GM18499 (cell line): ENCODE measurements around the gene ARHGAP23.

Source experiments
- ATAC-seq: cut with Tn5 transposase; IDR thresholded peaks from one replicate; pipeline ENCODE4 v1.9.1; 2021; ENCODE audit warnings: moderate number of reproducible peaks; ENCODE audit not compliant: insufficient read depth, unreplicated experiment

The ARHGAP23 gene

DNA sequence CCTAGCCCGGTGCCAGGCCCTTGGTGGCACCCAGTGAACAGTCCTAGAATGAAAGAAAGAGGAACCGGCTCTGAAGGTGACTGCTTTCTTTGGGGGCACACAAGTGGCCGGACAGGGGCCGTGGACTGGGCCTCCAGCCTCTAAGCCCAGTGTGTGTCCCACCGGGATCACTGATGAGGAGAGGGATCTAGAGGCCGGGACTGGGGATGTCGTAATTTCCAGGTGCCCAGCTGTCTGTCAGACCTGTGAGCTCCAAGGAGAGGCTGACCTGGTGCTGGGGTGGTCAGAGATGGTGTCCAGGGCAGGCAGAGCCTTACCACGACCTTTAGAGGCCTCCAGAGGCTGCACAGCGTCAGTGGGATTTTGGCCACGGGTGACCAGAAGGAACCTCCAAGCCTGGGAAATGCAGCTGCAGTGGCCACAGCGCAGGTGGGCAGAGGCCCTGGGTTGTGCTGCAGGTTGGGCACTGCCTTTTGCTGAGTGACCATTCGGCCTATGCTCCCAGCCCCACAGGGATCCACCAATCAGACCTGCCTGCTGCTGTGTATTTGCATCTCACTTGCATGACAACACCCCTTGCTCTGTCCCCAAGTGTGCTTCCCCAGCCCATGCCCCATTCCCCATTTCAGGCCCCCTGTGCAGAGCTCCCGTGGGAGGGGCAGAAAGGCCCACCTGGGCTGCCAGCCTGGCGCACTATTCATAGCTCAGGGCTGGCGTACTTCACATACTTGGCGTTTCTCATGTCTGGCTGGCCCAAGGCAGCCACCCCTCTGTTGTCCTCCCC is 12.5 kb downstream of the ARHGAP23 start:
- ATAC-seq = no peak

- no peak for ATAC-seq
These were observed 13.3 kb downstream of the ARHGAP23 start for GRCh38 chr17:38441429-38442061.

DNA sequence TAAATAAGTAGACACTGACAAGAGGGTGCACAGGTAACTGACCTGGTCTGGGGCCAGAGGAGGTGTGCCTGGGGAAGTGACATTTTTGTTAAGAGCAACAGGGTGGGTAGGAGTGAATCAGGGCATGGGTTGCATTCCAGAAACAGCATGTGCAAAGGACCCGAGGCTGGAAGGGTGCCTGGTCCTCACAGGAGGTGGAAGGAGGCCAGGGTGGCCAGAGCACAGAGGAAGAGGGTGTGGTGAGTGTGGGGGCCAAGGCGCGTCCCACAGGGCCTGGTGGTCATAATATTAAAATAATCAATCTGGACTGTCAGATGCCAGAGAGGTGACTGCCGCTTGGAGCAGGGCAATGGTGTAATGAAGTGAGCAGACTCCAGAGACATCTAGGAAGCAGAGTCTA is 14.3 kb downstream of the ARHGAP23 start:
- ATAC-seq = no peak

DNA sequence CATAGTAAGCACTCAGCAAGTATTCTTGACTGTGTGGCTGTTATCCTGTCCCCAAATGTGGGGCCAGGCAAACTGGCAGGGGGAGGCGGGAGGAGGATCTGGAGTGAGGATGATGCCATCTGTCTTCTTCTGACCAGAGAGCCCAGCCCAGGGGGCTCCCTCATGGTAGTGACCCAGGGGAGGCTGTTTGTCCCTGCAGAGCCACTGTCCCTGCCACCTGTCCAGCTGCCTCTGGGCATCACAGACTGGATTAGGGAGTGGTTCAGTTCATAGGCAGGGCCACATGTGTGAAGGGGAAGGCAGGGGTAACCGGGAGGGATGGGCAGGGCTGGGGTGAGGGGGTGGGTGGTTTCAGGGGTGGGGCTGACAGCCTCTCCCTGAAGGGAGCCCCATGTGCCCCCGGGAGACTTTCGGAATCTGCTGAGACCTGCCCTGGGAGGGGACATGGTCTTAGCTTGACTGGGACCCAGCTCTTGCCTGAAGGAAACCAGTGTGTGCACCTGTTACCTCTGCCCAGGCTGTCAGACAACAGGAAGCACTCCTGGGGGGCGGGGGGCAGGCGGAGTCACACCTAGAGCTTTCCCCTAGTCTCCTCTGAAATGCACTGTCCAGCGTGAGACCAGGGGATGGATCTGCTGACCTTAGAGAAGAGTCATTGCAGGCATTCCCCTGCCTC is 15.2 kb downstream of the ARHGAP23 start:
- ATAC-seq = no peak

- ATAC-seq = no peak
These were observed 15.9 kb downstream of the ARHGAP23 start for GRCh38 chr17:38444151-38444550.

DNA sequence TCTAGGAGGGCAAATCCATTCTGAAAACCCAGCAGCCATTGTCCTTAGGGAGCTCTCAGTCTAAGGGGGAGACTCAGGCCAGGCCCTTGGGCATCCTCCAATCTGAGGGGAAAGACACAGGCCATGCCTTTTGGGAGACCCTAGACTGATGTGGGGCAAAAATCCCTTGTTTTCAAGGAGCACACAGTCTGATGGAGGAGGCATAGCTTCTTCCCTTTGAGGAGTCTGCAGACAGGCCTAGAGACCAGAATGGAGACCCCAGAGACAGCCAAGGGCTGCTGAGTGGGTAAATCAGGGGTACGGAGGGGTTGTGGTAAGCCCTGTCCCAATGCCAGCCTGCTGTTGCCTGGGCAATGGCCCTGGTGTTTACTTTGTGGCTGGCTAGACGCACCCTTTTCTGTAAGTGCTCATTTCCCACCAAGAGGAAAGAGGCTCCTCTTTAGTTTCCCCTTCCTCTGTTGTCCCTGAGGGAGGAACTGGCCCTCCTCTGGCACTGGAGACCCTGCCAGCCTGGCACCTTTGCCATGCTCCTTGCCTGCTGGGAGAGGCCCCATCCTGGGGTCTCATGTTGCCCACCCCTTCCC is 19.3 kb downstream of the ARHGAP23 start:
- no peak for ATAC-seq

GRCh38 chr17:38448208-38448771 is 20.0 kb downstream of the ARHGAP23 start:
- no peak for ATAC-seq

- ATAC-seq = no peak
These were observed 21.1 kb downstream of the ARHGAP23 start for GRCh38 chr17:38449364-38449763.

DNA sequence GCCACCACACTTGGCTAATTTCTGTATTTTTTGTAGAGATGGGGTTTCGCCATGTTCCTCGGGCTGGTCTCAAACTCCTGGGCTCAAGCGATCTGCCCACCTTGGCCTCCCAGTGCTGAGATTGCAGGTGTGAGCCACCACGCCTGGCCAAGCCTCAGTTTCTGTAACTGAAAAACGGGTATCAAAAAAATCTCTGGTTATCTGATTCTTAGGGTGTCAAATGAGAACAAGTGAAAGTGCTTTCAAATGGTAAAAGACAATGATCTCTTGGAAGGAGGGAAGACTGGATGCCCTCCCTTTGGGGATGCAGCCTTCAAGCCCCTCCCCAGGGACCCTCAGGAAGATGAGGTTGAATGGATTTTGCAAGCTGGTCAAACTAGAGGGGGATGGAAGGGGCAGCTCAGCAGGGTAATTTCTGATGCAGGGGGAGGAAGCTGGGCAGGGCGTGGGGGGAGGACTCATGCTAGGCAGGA is 22.3 kb downstream of the ARHGAP23 start:
- no peak for ATAC-seq

- ATAC-seq = no peak
These were observed 23.0 kb downstream of the ARHGAP23 start for GRCh38 chr17:38451030-38451839.

DNA sequence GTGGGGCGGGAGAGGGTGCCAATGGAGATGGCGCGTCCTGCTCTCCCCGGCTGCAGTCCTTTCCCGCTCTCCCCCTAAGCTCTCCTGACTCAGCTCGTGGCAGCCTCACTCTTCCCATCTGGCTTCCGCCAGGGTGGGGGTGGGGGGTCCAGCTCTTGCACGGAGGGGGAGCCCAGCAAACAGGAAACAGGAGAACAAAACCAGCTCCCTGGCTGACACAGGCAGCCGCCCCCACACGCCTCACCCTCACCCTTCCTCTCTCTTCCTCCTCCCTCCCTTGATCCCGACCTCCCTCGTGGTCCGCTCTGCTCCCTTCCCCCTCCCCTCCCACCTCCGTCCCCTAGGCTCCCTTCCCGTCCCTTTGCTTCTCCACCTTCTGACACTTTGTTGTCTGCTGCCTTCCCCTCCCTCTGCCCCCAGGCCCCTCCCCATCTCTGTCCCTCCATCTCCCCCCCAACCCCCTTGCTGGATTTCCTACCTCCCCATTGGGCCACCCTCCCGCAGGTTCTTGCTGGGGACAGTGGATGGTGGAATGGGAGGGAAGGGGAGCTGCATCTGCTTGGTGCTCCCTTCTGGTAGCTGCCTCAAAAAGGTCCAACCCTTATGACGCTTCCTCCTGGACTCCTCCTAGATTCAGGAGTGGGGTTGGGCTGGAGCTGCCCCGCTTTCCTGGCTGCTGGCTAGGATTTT is 23.7 kb downstream of the ARHGAP23 start:
- no peak for ATAC-seq

DNA sequence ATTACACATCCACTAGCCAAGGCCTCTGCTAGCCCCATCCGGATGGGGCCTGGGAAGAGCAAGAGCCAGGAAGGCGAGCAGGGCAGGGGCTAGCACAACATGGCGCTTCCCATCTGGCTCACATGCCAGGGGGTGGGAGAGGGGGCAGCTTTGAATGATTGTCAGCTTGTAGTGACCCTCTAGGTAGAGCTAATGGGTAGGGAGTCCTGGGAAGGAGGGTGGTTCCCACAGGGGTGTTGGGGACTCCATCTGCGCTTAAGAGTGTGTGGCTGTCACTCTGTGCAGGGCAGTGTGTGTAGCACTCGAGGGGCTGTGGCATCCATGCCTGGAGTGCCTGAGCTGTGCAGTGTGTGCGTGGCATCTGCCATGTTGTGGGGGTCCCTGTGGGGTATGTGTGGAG is 24.5 kb downstream of the ARHGAP23 start:
- ATAC-seq = no peak

- no peak for ATAC-seq
These were observed 25.7 kb downstream of the ARHGAP23 start for GRCh38 chr17:38453951-38454421.

- ATAC-seq = no peak
These were observed 26.3 kb downstream of the ARHGAP23 start for GRCh38 chr17:38454532-38454931.

GRCh38 chr17:38455288-38455915 is 27.1 kb downstream of the ARHGAP23 start:
- no peak for ATAC-seq

GRCh38 chr17:38456031-38456815 is 28.0 kb downstream of the ARHGAP23 start:
- no peak for ATAC-seq

DNA sequence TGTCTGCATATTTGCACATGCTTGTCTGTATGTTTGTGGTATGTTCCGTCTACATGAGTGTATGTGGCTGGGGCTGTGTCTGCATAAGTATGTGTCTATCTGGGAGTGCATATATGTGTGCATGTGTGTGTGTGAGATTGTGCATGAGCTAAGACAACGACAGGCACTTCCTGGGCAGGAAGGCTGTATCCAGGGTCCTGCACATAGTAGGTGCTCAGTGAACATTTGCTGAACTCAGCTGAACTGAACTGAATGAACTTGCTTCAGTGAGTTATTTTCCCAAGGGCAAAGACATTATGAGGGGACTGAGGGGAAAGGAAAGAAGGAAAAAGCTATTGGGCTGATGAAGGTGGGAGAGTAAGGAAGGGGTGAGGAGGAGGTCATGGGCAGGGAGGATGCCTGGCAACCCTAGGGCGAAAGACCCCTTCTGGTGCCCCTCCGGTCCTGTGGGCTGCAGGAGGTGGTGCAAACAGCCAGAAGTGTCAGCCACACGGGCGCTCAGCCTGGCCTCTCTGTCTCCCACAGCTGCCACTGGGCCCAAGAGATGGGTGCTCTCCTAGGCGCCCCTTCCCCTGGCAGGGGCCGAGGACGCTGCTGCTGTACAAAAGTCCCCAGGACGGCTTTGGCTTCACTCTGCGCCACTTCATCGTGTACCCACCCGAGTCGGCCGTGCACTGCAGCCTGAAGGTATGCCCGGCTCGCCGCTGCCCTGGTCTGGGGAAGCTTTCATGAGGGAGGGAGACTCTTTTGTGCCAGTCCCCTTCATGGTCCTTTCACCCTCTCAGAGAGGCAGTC is 29.5 kb downstream of the ARHGAP23 start:
- ATAC-seq = no peak
